ELF-1 (cell line): ENCODE measurements around the gene RHEBL1.

Experiments
- DNase-seq: peaks from one replicate; pipeline ENCODE4 v3.0.0-alpha.2; 2016; ENCODE audit warnings: low read depth, low spot score

The RHEBL1 gene

GRCh38 chr12:49054524-49054923 lies 15.3 kb downstream of the RHEBL1 start:
- DNase-seq: no peak

- DNase-seq: no peak
These were observed 15.7 kb downstream of the RHEBL1 start for GRCh38 chr12:49054096-49054495.

GRCh38 chr12:49052451-49053208 lies 17.1 kb downstream of the RHEBL1 start:
- no peak for DNase-seq

- no peak for DNase-seq
These were observed 17.9 kb downstream of the RHEBL1 start for GRCh38 chr12:49051777-49052438.

- no peak for DNase-seq
These were observed 18.4 kb downstream of the RHEBL1 start for GRCh38 chr12:49051373-49051764.

- no peak for DNase-seq
These were observed 19.0 kb downstream of the RHEBL1 start for GRCh38 chr12:49050507-49051372.

- DNase-seq: no peak
These were observed 20.1 kb downstream of the RHEBL1 start for GRCh38 chr12:49049566-49050224.

GRCh38 chr12:49048953-49049352 lies 20.8 kb downstream of the RHEBL1 start:
- DNase-seq: no peak

GRCh38 chr12:49046129-49046895 lies 23.5 kb downstream of the RHEBL1 start:
- no peak for DNase-seq

- DNase-seq: no peak
These were observed 25.1 kb downstream of the RHEBL1 start for GRCh38 chr12:49044660-49045059.

- DNase-seq: peak; percentile 63
These were observed 25.9 kb downstream of the RHEBL1 start for GRCh38 chr12:49043856-49044258.

GRCh38 chr12:49043241-49043640 lies 26.5 kb downstream of the RHEBL1 start:
- no peak for DNase-seq

- no peak for DNase-seq
These were observed 27.8 kb downstream of the RHEBL1 start for GRCh38 chr12:49041881-49042484.

- DNase-seq: no peak
These were observed 28.5 kb downstream of the RHEBL1 start for GRCh38 chr12:49041036-49041880.

- DNase-seq: no peak
These were observed 29.4 kb downstream of the RHEBL1 start for GRCh38 chr12:49040364-49040855.

GRCh38 chr12:49039421-49040363 lies 30.1 kb downstream of the RHEBL1 start:
- no peak for DNase-seq

GRCh38 chr12:49038291-49038955 lies 31.4 kb downstream of the RHEBL1 start:
- DNase-seq: no peak

- no peak for DNase-seq
These were observed 31.9 kb downstream of the RHEBL1 start for GRCh38 chr12:49037947-49038237.
